ENCODE data around the gene C1GALT1. TPM values are rescaled to one million over a fixed set of nuclear protein-coding genes. Genes with fewer than 3 reads are reported as not detected.
"Not testable (repeated sequence)": the region's sequence is repeated elsewhere in the genome, so short reads cannot be mapped to it uniquely, and the experiment has no call there.

C1GALT1 gene
- total RNA-seq, 2 experiments from 2014 or later = 39.0 to 39.5 TPM

DNA sequence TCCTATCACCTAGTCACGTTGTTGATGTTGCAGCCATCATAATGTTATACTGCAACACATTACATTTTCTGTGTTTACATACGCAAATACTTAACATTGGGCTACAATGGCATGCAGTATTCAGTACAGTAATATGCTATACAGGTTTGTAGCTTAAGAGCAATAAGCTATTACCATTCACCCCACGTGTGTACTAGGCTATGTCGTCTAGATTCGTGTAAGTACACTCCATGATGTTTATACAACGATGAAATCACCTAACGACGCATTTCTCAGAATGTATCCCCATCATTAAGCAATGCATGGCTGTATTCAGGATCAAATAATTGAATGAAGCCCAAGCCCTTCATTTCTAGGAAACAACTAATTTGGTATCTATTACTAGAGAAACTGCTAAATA is 43.4 kb upstream of the C1GALT1 start:
- Mint-ChIP-seq H3K4me1 (ENCODE audit: low read depth) (peaks cover 7% of the 10 kb centered on the region), H3K9me3 (peaks cover 14% of the 10 kb centered on the region), H3K27me3 (no peaks in the 10 kb centered on the region), H3K36me3 (ENCODE audit: low read depth) (peaks cover 1% of the 10 kb centered on the region), H3K27ac (no peak overlapping the region), H3K4me3 (no peak overlapping the region)
- no peak for DNase-seq
- ChIA-PET CTCF (no interaction called here), POLR2A (no interaction called here)
- intact Hi-C loops (cut with micrococcal nuclease) = no loop called here
- TF ChIP-seq, protein P1, sequence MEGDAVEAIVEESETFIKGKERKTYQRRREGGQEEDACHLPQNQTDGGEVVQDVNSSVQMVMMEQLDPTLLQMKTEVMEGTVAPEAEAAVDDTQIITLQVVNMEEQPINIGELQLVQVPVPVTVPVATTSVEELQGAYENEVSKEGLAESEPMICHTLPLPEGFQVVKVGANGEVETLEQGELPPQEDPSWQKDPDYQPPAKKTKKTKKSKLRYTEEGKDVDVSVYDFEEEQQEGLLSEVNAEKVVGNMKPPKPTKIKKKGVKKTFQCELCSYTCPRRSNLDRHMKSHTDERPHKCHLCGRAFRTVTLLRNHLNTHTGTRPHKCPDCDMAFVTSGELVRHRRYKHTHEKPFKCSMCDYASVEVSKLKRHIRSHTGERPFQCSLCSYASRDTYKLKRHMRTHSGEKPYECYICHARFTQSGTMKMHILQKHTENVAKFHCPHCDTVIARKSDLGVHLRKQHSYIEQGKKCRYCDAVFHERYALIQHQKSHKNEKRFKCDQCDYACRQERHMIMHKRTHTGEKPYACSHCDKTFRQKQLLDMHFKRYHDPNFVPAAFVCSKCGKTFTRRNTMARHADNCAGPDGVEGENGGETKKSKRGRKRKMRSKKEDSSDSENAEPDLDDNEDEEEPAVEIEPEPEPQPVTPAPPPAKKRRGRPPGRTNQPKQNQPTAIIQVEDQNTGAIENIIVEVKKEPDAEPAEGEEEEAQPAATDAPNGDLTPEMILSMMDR (IDR thresholded peaks at IDR 0.05) = no peak
- ATAC-seq = no peak

DNA sequence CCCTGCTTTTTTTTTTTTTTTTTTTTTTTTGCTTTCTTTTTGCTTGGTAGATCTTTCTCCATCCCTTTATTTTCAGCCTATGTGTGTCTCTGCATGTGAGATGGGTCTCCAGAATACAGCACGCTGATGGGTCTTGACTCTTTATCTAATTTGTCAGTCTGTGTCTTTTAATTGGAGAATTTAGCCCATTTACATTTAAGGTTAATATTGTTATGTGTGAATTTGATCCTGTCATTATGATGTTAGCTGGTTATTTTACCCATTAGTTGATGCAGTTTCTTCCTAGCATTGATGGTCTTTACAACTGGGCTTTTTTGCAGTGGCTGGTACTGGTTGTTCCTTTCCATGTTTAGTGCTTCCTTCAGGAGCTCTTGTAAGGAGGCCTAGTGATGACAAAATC is 38.9 kb upstream of the C1GALT1 start:
- H3K27ac Mint-ChIP-seq; ATAC-seq; intact Hi-C loops (cut with micrococcal nuclease); H3K36me3 Mint-ChIP-seq (ENCODE audit: low read depth); DNase-seq; H3K27me3 Mint-ChIP-seq; H3K4me3 Mint-ChIP-seq; POLR2A ChIA-PET; H3K4me1 Mint-ChIP-seq (ENCODE audit: low read depth): not testable (repeated sequence)
- CTCF ChIA-PET = interaction anchor here (1.0 kb wide), 1 partner anchor 40 kb away, joined by 3 read pairs; no protein-coding TSS in a partner anchor
- H3K9me3 Mint-ChIP-seq = peaks cover 16% of the 10 kb centered on the region

DNA sequence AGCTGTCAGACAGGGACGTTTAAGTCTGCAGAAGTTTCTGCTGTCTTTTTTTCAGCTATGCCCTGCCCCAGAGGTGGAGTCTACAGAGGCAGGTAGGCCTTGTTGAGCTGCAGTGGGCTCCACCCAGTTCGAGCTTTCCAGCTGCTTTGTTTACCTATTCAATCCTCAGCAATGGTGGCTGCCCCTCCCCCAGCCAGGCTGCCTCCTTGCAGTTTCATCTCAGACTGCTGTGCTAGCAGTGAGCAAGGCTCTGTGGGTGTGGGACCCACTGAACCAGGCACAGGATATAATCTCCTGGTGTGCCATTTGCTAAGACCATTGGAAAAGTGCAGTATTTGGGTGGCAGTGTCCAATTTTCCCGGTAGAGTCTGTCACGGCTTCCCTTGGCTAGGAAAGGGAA is 37.2 kb upstream of the C1GALT1 start:
- H3K36me3 Mint-ChIP-seq (ENCODE audit: low read depth); ATAC-seq: not testable (repeated sequence)
- peaks cover 16% of the 10 kb centered on the region for H3K9me3 Mint-ChIP-seq

DNA sequence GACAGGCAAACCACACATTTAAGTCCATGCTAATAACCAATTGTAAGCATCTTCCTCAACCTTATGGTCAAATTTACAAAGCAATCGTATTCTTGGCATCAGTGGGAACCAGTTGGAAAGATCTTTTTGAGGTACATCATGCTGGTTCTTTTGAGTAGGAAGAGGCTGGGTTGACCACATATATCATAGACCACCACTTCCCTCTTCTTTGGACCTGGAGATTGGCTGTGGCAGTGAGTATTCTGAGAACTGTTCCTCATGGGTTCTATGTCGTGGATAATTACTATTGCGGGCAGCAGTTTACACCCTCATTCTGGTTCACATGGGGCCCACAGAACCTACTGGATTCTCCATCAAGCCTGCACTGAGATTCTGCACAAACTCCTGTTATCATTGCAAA is 35.5 kb upstream of the C1GALT1 start:
- H3K4me1 Mint-ChIP-seq (ENCODE audit: low read depth) = peaks cover 5% of the 10 kb centered on the region
- H3K4me3 Mint-ChIP-seq = no peak overlapping the region
- peaks cover 1% of the 10 kb centered on the region for H3K36me3 Mint-ChIP-seq (ENCODE audit: low read depth)
- intact Hi-C loops (cut with micrococcal nuclease) = no loop called here
- H3K27ac Mint-ChIP-seq = no peak overlapping the region
- DNase-seq (no peak), ATAC-seq (no peak)
- ChIA-PET POLR2A (no interaction called here), CTCF (no interaction called here)
- H3K9me3 Mint-ChIP-seq = peaks cover 16% of the 10 kb centered on the region
- no peaks in the 10 kb centered on the region for H3K27me3 Mint-ChIP-seq
- TF ChIP-seq, protein P1 (IDR thresholded peaks at IDR 0.05) = no peak

More for the DNA sequence above, 37.2 kb upstream of the C1GALT1 start:
- DNase-seq; H3K27ac Mint-ChIP-seq; H3K4me3 Mint-ChIP-seq; H3K4me1 Mint-ChIP-seq (ENCODE audit: low read depth); CTCF ChIA-PET; intact Hi-C loops (cut with micrococcal nuclease); H3K27me3 Mint-ChIP-seq: not testable (repeated sequence)
- POLR2A ChIA-PET = interaction anchor here (1.4 kb wide), 1 partner anchor 37 kb away, joined by 3 read pairs; the partner anchor contains the start of gene C1GALT1

DNA sequence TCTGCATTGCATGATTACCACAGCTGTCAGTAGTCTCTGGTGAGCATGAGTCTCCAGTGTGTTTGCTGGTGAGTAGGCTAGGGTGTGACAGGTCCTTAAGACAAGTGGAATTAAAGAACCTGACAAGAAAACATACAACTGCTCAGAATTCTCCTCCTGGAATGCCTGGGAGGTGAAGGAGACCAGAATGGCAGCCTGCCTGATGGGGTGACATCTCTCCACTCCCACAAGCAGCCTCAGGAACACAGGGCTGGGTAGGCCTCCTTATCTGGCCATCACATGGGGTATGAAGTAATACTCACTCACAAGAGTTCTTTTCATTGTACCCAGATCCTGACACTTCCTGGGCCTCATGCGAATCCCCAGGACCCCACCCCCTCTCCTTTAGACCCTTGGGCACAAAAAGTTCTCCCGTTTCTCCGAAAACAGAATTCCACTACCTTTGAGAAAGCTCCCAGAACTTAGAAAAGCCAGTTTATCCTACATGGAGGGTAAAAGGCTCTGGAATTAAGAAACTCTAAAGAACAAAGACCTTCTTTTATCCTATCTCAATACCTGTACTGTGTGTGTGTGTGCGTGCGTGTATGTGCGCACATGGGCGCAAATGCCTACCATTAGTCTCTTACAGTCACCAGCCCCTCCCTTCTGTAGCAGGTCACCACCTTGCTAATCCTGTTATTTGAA is 33.4 kb upstream of the C1GALT1 start:
- Mint-ChIP-seq H3K4me1 (ENCODE audit: low read depth) (peaks cover 7% of the 10 kb centered on the region), H3K9me3 (peaks cover 7% of the 10 kb centered on the region), H3K36me3 (ENCODE audit: low read depth) (peaks cover 1% of the 10 kb centered on the region), H3K27me3 (no peaks in the 10 kb centered on the region), H3K4me3 (no peak overlapping the region), H3K27ac (no peak overlapping the region)
- intact Hi-C loops (cut with micrococcal nuclease) = no loop called here
- ATAC-seq (no peak), DNase-seq (no peak)
- CTCF ChIA-PET = no interaction called here
- POLR2A ChIA-PET = no interaction called here
- TF ChIP-seq, protein P1 (IDR thresholded peaks at IDR 0.05) = no peak

DNA sequence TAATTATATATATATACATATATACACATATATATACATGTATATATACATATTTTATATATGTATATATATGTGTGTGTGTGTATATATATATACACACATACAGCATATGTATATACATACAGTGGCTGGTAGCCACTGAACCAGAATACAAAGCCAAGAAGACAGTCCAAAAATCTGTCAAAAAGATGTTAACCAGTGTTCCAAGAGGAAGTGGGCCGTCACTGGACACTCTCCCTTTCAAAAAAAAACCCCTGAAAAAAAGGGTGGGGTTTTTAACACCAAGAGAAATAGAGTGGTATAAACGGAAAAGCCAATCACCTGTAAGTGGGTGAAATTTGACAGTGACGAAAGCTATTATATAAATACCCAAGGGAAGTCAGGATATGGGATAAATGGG is 31.1 kb upstream of the C1GALT1 start:
- Mint-ChIP-seq H3K4me1 (ENCODE audit: low read depth) (peaks cover 13% of the 10 kb centered on the region), H3K9me3 (peaks cover 10% of the 10 kb centered on the region), H3K36me3 (ENCODE audit: low read depth) (peaks cover 3% of the 10 kb centered on the region), H3K27me3 (no peaks in the 10 kb centered on the region), H3K4me3 (no peak overlapping the region), H3K27ac (no peak overlapping the region)
- TF ChIP-seq, protein P1 (IDR thresholded peaks at IDR 0.05) = no peak
- ATAC-seq (no peak), DNase-seq (no peak)
- ChIA-PET CTCF (no interaction called here), POLR2A (no interaction called here)
- intact Hi-C loops (cut with micrococcal nuclease) = no loop called here

Measured in activated CD8-positive, alpha-beta T cell treated with anti-CD3 and anti-CD28 coated beads for 36 hours (primary cell).